B cell (primary cell): ENCODE results near the gene DCHS2. TPM values are rescaled to one million over a fixed set of nuclear protein-coding genes. Genes with fewer than 3 reads are reported as not detected.
A peak's percentile ranks its signal among the peaks of the same experiment; 100 is the strongest.

Experiments used
- ATAC-seq: fragments of 200-7000 bp; cut with Tn5 transposase; one replicate; pipeline ENCODE4 v1.10.0; 2021; ENCODE audit warnings: low read depth, mild to moderate bottlenecking, moderate number of reproducible peaks, moderate library complexity
- CTCF ChIA-PET: fragments of 350-600 bp; sonication (Branson Sonifier 250); formaldehyde crosslinking; loops from one replicate; lab custom pipeline; 2021; ENCODE audit warnings: antibody characterized with exemption, inconsistent platforms; lab: Charles Lee
- POLR2A ChIA-PET: fragments of 350-600 bp; sonication (Branson Sonifier 250); formaldehyde crosslinking; loops from one replicate; lab custom pipeline; 2021; ENCODE audit warnings: antibody characterized with exemption; lab: Charles Lee
- DNase-seq: peaks from one replicate; pipeline ENCODE4 v3.0.0; 2013
- H2AFZ ChIP-seq: 2 replicates; pipeline ENCODE4 v1.6.1; 2012; ENCODE audit warnings: mild to moderate bottlenecking, low read depth, low read length; ENCODE audit not compliant: insufficient read depth, poor library complexity, severe bottlenecking
- H3K27ac ChIP-seq, 2 donors: 1 replicate in 1 of 2; 2 replicates in 1 of 2; pipeline ENCODE4 v1.5.1; 2012 to 2013; ENCODE audit warnings: low read length in 2 of 2, mild to moderate bottlenecking in 2 of 2, moderate library complexity in 1 of 2
- H3K27me3 ChIP-seq, 4 experiments: fragments of 200-600 bp in 1 of 4; sonication (generic) in 1 of 4; replicated peaks in 1 of 4; 1 replicate in 2 of 4; 2 replicates in 2 of 4; pipeline versions ENCODE4 v1.6.1 to v1.7.0; 2013 to 2016; ENCODE audit warnings: low read length in 3 of 4, mild to moderate bottlenecking in 2 of 4, mixed read lengths in 1 of 4, moderate library complexity in 1 of 4; ENCODE audit not compliant: insufficient read depth in 4 of 4, control insufficient read depth in 3 of 4; ENCODE audit errors: control extremely low read depth in 1 of 4
- H3K36me3 ChIP-seq, 2 experiments: replicated peaks in 1 of 2; 1 replicate in 1 of 2; 2 replicates in 1 of 2; pipeline versions ENCODE4 v1.6.1 to v1.7.1; 2013; ENCODE audit warnings: low read length in 1 of 2; ENCODE audit not compliant: insufficient read depth in 2 of 2, control insufficient read depth in 1 of 2; ENCODE audit errors: control extremely low read depth in 1 of 2, extremely low read depth in 1 of 2
- H3K4me1 ChIP-seq, 2 donors: fragments of 200-600 bp in 1 of 2; sonication (generic) in 1 of 2; 1 replicate in 1 of 2; 2 replicates in 1 of 2; pipeline versions ENCODE4 v1.5.1 to v1.6.1; 2013 to 2017; ENCODE audit warnings: low read length in 2 of 2; ENCODE audit not compliant: control insufficient read depth in 2 of 2, insufficient read depth in 2 of 2
- H3K4me2 ChIP-seq: replicated peaks from 2 replicates; pipeline ENCODE3; 2012; ENCODE audit warnings: mild to moderate bottlenecking, low read depth, low read length; ENCODE audit not compliant: poor library complexity, severe bottlenecking
- H3K4me3 ChIP-seq, 5 experiments: fragments of 200-600 bp in 1 of 5; sonication (generic) in 1 of 5; 1 replicate in 3 of 5; 2 replicates in 2 of 5; pipeline versions ENCODE4 v1.5.1 to v1.7.0; 2011 to 2016; ENCODE audit warnings: low read length in 4 of 5, mild to moderate bottlenecking in 4 of 5, low read depth in 2 of 5, control low read depth in 1 of 5, moderate library complexity in 1 of 5; ENCODE audit not compliant: insufficient read depth in 1 of 5; ENCODE audit errors: control extremely low read depth in 1 of 5, extremely low read depth in 1 of 5
- H3K79me2 ChIP-seq: fragments of 200-600 bp; sonication (generic); one replicate; pipeline ENCODE4 v1.6.0; 2016; ENCODE audit warnings: low read length; ENCODE audit not compliant: control insufficient read depth, insufficient read depth
- H3K9ac ChIP-seq: fragments of 200-600 bp; sonication (generic); 2 replicates; pipeline ENCODE4 v1.6.1; 2017; ENCODE audit warnings: mild to moderate bottlenecking, low read length, moderate library complexity
- H3K9me3 ChIP-seq, 3 donors: one replicate each; pipeline versions ENCODE4 v1.6.1 to v1.7.1; 2013; ENCODE audit warnings: low read length in 2 of 3; ENCODE audit not compliant: control insufficient read depth in 2 of 3, insufficient read depth in 1 of 3; ENCODE audit errors: control extremely low read depth in 1 of 3
- H4K20me1 ChIP-seq: 2 replicates; pipeline ENCODE4 v1.6.0; 2012; ENCODE audit warnings: mild to moderate bottlenecking, low read length; ENCODE audit not compliant: insufficient read depth, control insufficient read depth, poor library complexity, severe bottlenecking
- H3K27ac Mint-ChIP-seq: one replicate; pipeline ENCODE4 v1.8.0; 2021; ENCODE audit warnings: mixed read lengths
- H3K27me3 Mint-ChIP-seq: one replicate; pipeline ENCODE4 v1.8.0; 2021; ENCODE audit warnings: mixed read lengths
- H3K4me1 Mint-ChIP-seq: one replicate; pipeline ENCODE4 v1.8.0; 2021; ENCODE audit warnings: mixed read lengths
- H3K4me3 Mint-ChIP-seq: one replicate; pipeline ENCODE4 v1.8.0; 2021; ENCODE audit warnings: mixed read lengths
- H3K9me3 Mint-ChIP-seq: one replicate; pipeline ENCODE4 v1.8.0; 2022; ENCODE audit warnings: mixed read lengths; ENCODE audit not compliant: insufficient read depth
- EZH2 ChIP-seq: IDR thresholded peaks from 2 replicates; pipeline ENCODE4 v1.6.1; 2012; ENCODE audit warnings: borderline replicate concordance, low read depth, mild to moderate bottlenecking, moderate library complexity, low read length; ENCODE audit not compliant: insufficient read depth, poor library complexity, severe bottlenecking
- WGBS: methylation state at CpG from one replicate; pipeline ENCODE4 v1.1.5; 2013; ENCODE audit warnings: missing lambda C conversion rate; ENCODE audit not compliant: insufficient coverage; 5-methylcytosine and 5-hydroxymethylcytosine counted together
- intact Hi-C: fragments of 100-400 bp; cut with micrococcal nuclease; formaldehyde crosslinking; loops from one replicate; pipeline ENCODE4 v1.10.0; 2022
- polyA plus RNA-seq: library from polyadenylated mRNA; depleted of rRNA; stranded (reverse); fragments of >200 nt; gene quantifications from 2 replicates; pipeline ENCODE4 v1.2.3, GENCODE V29; 2012
- total RNA-seq, 2 donors: library from RNA; stranded (reverse); fragments of 120-200 nt in 1 of 2; gene quantifications; 1 replicate in 1 of 2; 2 replicates in 1 of 2; pipeline versions ENCODE4 v1.2.3 to v1.2.4, GENCODE V29; 2013 to 2022
- TF ChIP-seq, protein P1 (sequence below): fragments of 200-600 bp; IDR thresholded peaks from one replicate; pipeline ENCODE4 v1.8.0; 2022; ENCODE audit warnings: antibody characterized with exemption, mild to moderate bottlenecking

DCHS2 gene
- total and polyA plus RNA-seq, 2 donors (not counting 1 experiment from before 2014, with no cell fraction given), result 0.02 to 0.06 TPM

DNA sequence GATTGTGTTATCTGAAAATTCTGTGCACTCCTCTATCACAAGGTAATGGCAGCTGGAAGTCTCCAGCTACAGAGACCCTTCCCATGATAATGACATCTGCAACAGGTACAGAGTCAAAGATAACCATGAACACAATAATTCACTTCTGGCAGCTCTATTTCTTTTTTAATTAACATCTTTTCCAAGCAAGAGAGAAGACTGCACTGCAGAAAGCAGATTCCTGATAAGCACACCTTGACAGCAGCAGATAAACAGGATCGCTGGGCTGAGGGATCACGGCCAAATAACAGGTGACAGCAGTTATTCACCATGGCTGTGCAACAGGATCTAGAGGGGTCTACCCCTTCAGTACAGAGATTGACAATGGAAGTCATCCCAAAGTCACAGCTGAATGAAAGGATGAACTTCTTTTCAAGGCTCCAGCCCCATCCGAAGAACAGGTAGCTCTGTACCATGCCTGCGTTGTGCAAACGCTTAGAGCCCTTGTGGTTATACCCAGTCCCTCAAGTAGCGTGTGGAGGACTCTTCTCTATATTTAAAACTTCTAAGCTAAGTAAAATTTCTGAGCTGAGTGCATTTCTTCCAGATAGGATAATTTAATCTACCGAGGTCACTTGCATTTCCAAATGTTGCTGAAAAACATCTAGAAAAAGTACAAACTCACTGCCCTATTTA lies 66.7 kb downstream of the DCHS2 start:
- no peak for DNase-seq
- ATAC-seq, result no peak
- Mint-ChIP-seq H3K4me1 (peaks cover 41% of the 10 kb centered on the region), H3K27ac (no peak overlapping the region), H3K9me3 (no peaks in the 10 kb centered on the region), H3K27me3 (peaks cover 11% of the 10 kb centered on the region), H3K4me3 (no peak overlapping the region)
- Histone ChIP-seq H3K79me2 (no peaks in the 10 kb centered on the region), H2AFZ (peak overlapping the region; percentile 22), H3K4me2 (peak overlapping the region; percentile 35), H3K4me3 (no peak overlapping the region), H3K9ac (no peak overlapping the region), H4K20me1 (no peaks in the 10 kb centered on the region), H3K36me3 (no peaks in the 10 kb centered on the region), H3K4me1 (peaks cover 29 to 34% of the 10 kb centered on the region in 2 donors), H3K9me3 (no peaks in the 10 kb centered on the region), H3K27ac (peak overlapping the region in 1 of 2 donors; percentile 19), H3K27me3 (peaks cover 0 to 2% (median 0%) of the 10 kb centered on the region in 4 experiments)
- WGBS, result 91% methylated on average over 5 of the region's 7 CpGs
- ChIA-PET POLR2A (no interaction called here), CTCF (no interaction called here)
- no peak for TF ChIP-seq EZH2
- TF ChIP-seq, protein P1, sequence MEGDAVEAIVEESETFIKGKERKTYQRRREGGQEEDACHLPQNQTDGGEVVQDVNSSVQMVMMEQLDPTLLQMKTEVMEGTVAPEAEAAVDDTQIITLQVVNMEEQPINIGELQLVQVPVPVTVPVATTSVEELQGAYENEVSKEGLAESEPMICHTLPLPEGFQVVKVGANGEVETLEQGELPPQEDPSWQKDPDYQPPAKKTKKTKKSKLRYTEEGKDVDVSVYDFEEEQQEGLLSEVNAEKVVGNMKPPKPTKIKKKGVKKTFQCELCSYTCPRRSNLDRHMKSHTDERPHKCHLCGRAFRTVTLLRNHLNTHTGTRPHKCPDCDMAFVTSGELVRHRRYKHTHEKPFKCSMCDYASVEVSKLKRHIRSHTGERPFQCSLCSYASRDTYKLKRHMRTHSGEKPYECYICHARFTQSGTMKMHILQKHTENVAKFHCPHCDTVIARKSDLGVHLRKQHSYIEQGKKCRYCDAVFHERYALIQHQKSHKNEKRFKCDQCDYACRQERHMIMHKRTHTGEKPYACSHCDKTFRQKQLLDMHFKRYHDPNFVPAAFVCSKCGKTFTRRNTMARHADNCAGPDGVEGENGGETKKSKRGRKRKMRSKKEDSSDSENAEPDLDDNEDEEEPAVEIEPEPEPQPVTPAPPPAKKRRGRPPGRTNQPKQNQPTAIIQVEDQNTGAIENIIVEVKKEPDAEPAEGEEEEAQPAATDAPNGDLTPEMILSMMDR, result no peak
- intact Hi-C loops, result no loop called here

DNA sequence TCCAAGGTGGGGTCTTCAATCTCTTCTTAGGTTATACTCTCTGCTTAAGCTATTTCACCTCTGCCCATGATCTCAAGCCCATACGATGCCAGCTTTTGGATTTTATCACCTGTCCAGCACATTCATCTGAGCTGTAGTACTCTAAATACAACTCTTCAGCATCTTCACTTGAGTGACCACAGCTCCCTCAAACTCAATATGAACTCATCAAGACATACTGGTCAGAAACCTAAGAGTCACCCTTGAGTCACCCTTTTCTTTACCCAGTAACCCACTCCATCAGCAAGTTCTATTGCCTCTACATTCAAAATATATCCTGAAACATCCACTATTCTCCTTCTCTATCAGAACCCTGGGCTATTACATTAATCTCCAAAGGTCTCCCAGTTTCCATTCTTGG lies 69.4 kb downstream of the DCHS2 start:
- H3K4me2 ChIP-seq, result peak overlapping the region; percentile 17
- WGBS, result 0% methylated on average over 1 of the region's 1 CpG
- Mint-ChIP-seq H3K4me1 (peaks cover 49% of the 10 kb centered on the region), H3K27me3 (peaks cover 3% of the 10 kb centered on the region), H3K27ac (no peak overlapping the region), H3K9me3 (no peaks in the 10 kb centered on the region), H3K4me3 (no peak overlapping the region)
- no peaks in the 10 kb centered on the region for H4K20me1 ChIP-seq
- ChIA-PET CTCF (no interaction called here), POLR2A (no interaction called here)
- peaks cover 34 to 39% of the 10 kb centered on the region in 2 donors for H3K4me1 ChIP-seq
- no peak overlapping the region for H2AFZ ChIP-seq
- no peaks in the 10 kb centered on the region for H3K27me3 ChIP-seq
- H3K79me2 ChIP-seq, result no peaks in the 10 kb centered on the region
- no peak overlapping the region for H3K9ac ChIP-seq
- intact Hi-C loops, result no loop called here
- ATAC-seq, result no peak
- H3K36me3 ChIP-seq, result no peaks in the 10 kb centered on the region
- H3K9me3 ChIP-seq, result no peaks in the 10 kb centered on the region
- H3K4me3 ChIP-seq, result no peak overlapping the region
- TF ChIP-seq, protein P1, result no peak
- no peak for TF ChIP-seq EZH2
- no peak for DNase-seq
- H3K27ac ChIP-seq, result no peak overlapping the region
